ENCODE measurements around the gene SMAD1.

SMAD1 gene

GRCh38 chr4:145481164-145481941 is at the start of gene SMAD1:
TSS of gene SMAD1 (plus strand) at chr4:145481853. CDS start at chr4:145514614, 32,761 bp downstream.
- DNase-seq (ENCODE audit: low read depth, low spot score) = peak; percentile 38

GRCh38 chr4:145433684-145434083 is 48.0 kb upstream of the SMAD1 start:
- DNase-seq (ENCODE audit: low read depth, low spot score) = no peak

GRCh38 chr4:145435646-145436045 is 46.0 kb upstream of the SMAD1 start:
- no peak for DNase-seq (ENCODE audit: low read depth, low spot score)

GRCh38 chr4:145436114-145436513 is 45.5 kb upstream of the SMAD1 start:
- DNase-seq (ENCODE audit: low read depth, low spot score) = no peak

- DNase-seq (ENCODE audit: low read depth, low spot score) = no peak
Measured at GRCh38 chr4:145436796-145437195, 44.9 kb upstream of the SMAD1 start.

- no peak for DNase-seq (ENCODE audit: low read depth, low spot score)
Measured at GRCh38 chr4:145437466-145437865, 44.2 kb upstream of the SMAD1 start.

GRCh38 chr4:145438298-145438697 is 43.4 kb upstream of the SMAD1 start:
- no peak for DNase-seq (ENCODE audit: low read depth, low spot score)

- no peak for DNase-seq (ENCODE audit: low read depth, low spot score)
Measured at GRCh38 chr4:145440292-145441007, 41.2 kb upstream of the SMAD1 start.

- no peak for DNase-seq (ENCODE audit: low read depth, low spot score)
Measured at GRCh38 chr4:145446184-145446583, 35.5 kb upstream of the SMAD1 start.

- DNase-seq (ENCODE audit: low read depth, low spot score) = no peak
Measured at GRCh38 chr4:145451895-145452294, 29.8 kb upstream of the SMAD1 start.

GRCh38 chr4:145452447-145453162 is 29.0 kb upstream of the SMAD1 start:
- no peak for DNase-seq (ENCODE audit: low read depth, low spot score)

GRCh38 chr4:145453163-145453520 is 28.5 kb upstream of the SMAD1 start:
- no peak for DNase-seq (ENCODE audit: low read depth, low spot score)

GRCh38 chr4:145473203-145473602 is 8.4 kb upstream of the SMAD1 start:
- no peak for DNase-seq (ENCODE audit: low read depth, low spot score)

- no peak for DNase-seq (ENCODE audit: low read depth, low spot score)
Measured at GRCh38 chr4:145480257-145480656, 1.4 kb upstream of the SMAD1 start.

- DNase-seq (ENCODE audit: low read depth, low spot score) = no peak
Measured at GRCh38 chr4:145481942-145482208, 222 bp downstream of the SMAD1 start.

- DNase-seq (ENCODE audit: low read depth, low spot score) = peak; percentile 51
Measured at GRCh38 chr4:145482209-145483037, 770 bp downstream of the SMAD1 start.

- no peak for DNase-seq (ENCODE audit: low read depth, low spot score)
Measured at GRCh38 chr4:145483514-145483913, 1.9 kb downstream of the SMAD1 start.

GRCh38 chr4:145484225-145484846 is 2.7 kb downstream of the SMAD1 start:
- DNase-seq (ENCODE audit: low read depth, low spot score) = no peak

GRCh38 chr4:145485120-145485519 is 3.5 kb downstream of the SMAD1 start:
- DNase-seq (ENCODE audit: low read depth, low spot score) = no peak

- DNase-seq (ENCODE audit: low read depth, low spot score) = no peak
Measured at GRCh38 chr4:145486603-145487002, 5.0 kb downstream of the SMAD1 start.

- no peak for DNase-seq (ENCODE audit: low read depth, low spot score)
Measured at GRCh38 chr4:145487631-145488030, 6.0 kb downstream of the SMAD1 start.
